GM23338 (cell line): Measurements from ENCODE around the gene DOCK3. TPM values are rescaled to one million over a fixed set of nuclear protein-coding genes. Genes with fewer than 3 reads are reported as not detected.

Experiments used
- ATAC-seq: fragments of 200-7000 bp; cut with Tn5 transposase; 3 replicates; pipeline ENCODE4 v1.9.1; 2020
- DNase-seq: peaks from one replicate; pipeline ENCODE4 v3.0.0-alpha.2; 2015; ENCODE audit warnings: low spot score
- H2AFZ ChIP-seq: fragments of 200-600 bp; sonication (generic); 2 replicates; pipeline ENCODE4 v1.8.0; 2016; ENCODE audit warnings: antibody characterized with exemption, mild to moderate bottlenecking, moderate library complexity
- H3F3A ChIP-seq: fragments of 200-600 bp; sonication (generic); replicated peaks from 2 replicates; pipeline ENCODE4 v1.8.0; 2017; ENCODE audit warnings: antibody characterized with exemption, mixed run types, low read depth
- H3K27ac ChIP-seq: fragments of 200-600 bp; sonication (generic); 2 replicates; pipeline ENCODE4 v1.6.1; 2016; ENCODE audit warnings: low read depth
- H3K27me3 ChIP-seq: fragments of 200-600 bp; sonication (generic); 2 replicates; pipeline ENCODE4 v1.8.0; 2016; ENCODE audit warnings: mild to moderate bottlenecking, mixed run types, moderate library complexity; ENCODE audit not compliant: insufficient read depth
- H3K36me3 ChIP-seq: fragments of 200-600 bp; sonication (generic); 2 replicates; pipeline ENCODE4 v1.8.0; 2016; ENCODE audit warnings: mild to moderate bottlenecking; ENCODE audit not compliant: insufficient read depth
- H3K4me1 ChIP-seq: fragments of 200-600 bp; sonication (generic); 2 replicates; pipeline ENCODE4 v1.8.0; 2016; ENCODE audit warnings: mild to moderate bottlenecking, moderate library complexity; ENCODE audit not compliant: insufficient read depth
- H3K4me2 ChIP-seq: fragments of 200-600 bp; sonication (generic); 2 replicates; pipeline ENCODE4 v1.7.1; 2017; ENCODE audit warnings: mixed run types
- H3K4me3 ChIP-seq: fragments of 200-600 bp; sonication (generic); 2 replicates; pipeline ENCODE4 v1.6.1; 2016; ENCODE audit warnings: mixed run types
- H3K79me2 ChIP-seq: fragments of 200-600 bp; sonication (generic); replicated peaks from 2 replicates; pipeline ENCODE4 v1.8.0; 2017; ENCODE audit warnings: mild to moderate bottlenecking; ENCODE audit not compliant: insufficient read depth
- H3K9me2 ChIP-seq: fragments of 200-600 bp; sonication (generic); 2 replicates; pipeline ENCODE4 v1.8.0; 2017; ENCODE audit not compliant: insufficient read depth
- H4K20me1 ChIP-seq: fragments of 200-600 bp; sonication (generic); replicated peaks from 2 replicates; pipeline ENCODE4 v1.8.0; 2017; ENCODE audit warnings: mild to moderate bottlenecking; ENCODE audit not compliant: insufficient read depth
- H3K27ac Mint-ChIP-seq: 2 replicates; pipeline ENCODE4 v1.8.0; 2020; ENCODE audit warnings: inconsistent platforms, mild to moderate bottlenecking, moderate library complexity, mixed read lengths
- H3K27me3 Mint-ChIP-seq: 3 replicates; pipeline ENCODE4 v1.8.0; 2022; ENCODE audit warnings: low read depth, mild to moderate bottlenecking, moderate library complexity, mixed read lengths, inconsistent platforms; ENCODE audit not compliant: insufficient read depth, poor library complexity
- H3K36me3 Mint-ChIP-seq: 3 replicates; pipeline ENCODE4 v1.8.0; 2021; ENCODE audit warnings: low read depth, mild to moderate bottlenecking, inconsistent platforms, moderate library complexity, mixed read lengths
- H3K4me1 Mint-ChIP-seq: 3 replicates; pipeline ENCODE4 v1.8.0; 2020; ENCODE audit warnings: mild to moderate bottlenecking, inconsistent platforms, mixed read lengths
- H3K4me3 Mint-ChIP-seq: 3 replicates; pipeline ENCODE4 v1.8.0; 2021; ENCODE audit warnings: moderate library complexity, mild to moderate bottlenecking, inconsistent platforms, mixed read lengths
- H3K9me3 Mint-ChIP-seq: 3 replicates; pipeline ENCODE4 v1.8.0; 2020; ENCODE audit warnings: moderate library complexity, mild to moderate bottlenecking, inconsistent platforms, mixed read lengths
- ETS1 ChIP-seq: IDR thresholded peaks from 2 replicates; pipeline ENCODE4 v1.6.1; 2016; ENCODE audit warnings: antibody characterized with exemption
- EZH2phosphoT487 ChIP-seq: fragments of 200-600 bp; sonication (generic); IDR thresholded peaks from one replicate; pipeline ENCODE4 v1.8.1; 2018; ENCODE audit warnings: antibody characterized with exemption; ENCODE audit not compliant: unreplicated experiment
- STAT1 ChIP-seq: IDR thresholded peaks from one replicate; pipeline ENCODE4 v1.6.1; 2016; ENCODE audit warnings: antibody characterized with exemption; ENCODE audit not compliant: unreplicated experiment
- ZNF114 ChIP-seq: fragments of 250-450 bp; sonication (Bioruptor Pico); IDR thresholded peaks from 2 replicates; pipeline ENCODE4 v1.5.0; 2020; ENCODE audit warnings: mild to moderate bottlenecking, moderate library complexity
- ZNF331 ChIP-seq: fragments of 250-450 bp; sonication (Bioruptor Pico); IDR thresholded peaks from 2 replicates; pipeline ENCODE4 v1.5.0; 2020; ENCODE audit warnings: low read depth, mild to moderate bottlenecking, moderate library complexity
- polyA plus RNA-seq: library from polyadenylated mRNA; unstranded; fragments of >200 nt; fragmentation: Nextera tagmentation; extraction: Ambion mirVana; gene quantifications from 2 replicates; pipeline ENCODE4 v1.2.1, GENCODE V29; 2016
- total RNA-seq: library from RNA; depleted of rRNA; stranded (reverse); fragments of >200 nt; shearing (Covaris generic); gene quantifications from 2 replicates; pipeline ENCODE4 v1.2.3, GENCODE V29; 2014
- TF ChIP-seq, protein P1 (sequence below): fragments of 250-450 bp; sonication (Bioruptor Pico); IDR thresholded peaks from 2 replicates; pipeline ENCODE4 v1.5.0; 2020; ENCODE audit warnings: mild to moderate bottlenecking, moderate library complexity
- TF ChIP-seq, protein P2 (sequence below): IDR thresholded peaks from one replicate; pipeline ENCODE4 v1.6.1; 2018; ENCODE audit warnings: antibody characterized with exemption; ENCODE audit not compliant: unreplicated experiment

DOCK3 gene
- total and polyA plus RNA-seq, 2 experiments from 2014 or later: 2.4 to 5.6 TPM

DNA sequence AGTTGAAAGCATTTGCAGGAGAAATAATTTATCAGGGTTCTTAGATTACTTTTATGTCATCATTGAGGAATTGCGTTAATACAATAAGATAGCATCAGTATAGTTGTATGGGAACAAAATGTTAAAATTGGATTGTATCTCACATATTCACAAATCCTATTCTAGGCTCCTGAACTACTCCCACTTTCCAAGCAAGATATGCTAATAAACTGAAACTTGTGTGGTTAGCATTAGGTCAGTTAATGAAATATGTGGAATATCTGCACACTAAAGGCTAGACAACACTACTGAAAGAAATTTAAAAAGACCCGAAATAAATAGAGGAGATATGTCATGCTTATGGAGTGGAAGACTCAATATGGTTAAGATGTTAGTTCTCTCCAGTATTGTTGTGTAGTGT, 272.7 kb downstream of the DOCK3 start (continued):
- TF ChIP-seq, protein P1, sequence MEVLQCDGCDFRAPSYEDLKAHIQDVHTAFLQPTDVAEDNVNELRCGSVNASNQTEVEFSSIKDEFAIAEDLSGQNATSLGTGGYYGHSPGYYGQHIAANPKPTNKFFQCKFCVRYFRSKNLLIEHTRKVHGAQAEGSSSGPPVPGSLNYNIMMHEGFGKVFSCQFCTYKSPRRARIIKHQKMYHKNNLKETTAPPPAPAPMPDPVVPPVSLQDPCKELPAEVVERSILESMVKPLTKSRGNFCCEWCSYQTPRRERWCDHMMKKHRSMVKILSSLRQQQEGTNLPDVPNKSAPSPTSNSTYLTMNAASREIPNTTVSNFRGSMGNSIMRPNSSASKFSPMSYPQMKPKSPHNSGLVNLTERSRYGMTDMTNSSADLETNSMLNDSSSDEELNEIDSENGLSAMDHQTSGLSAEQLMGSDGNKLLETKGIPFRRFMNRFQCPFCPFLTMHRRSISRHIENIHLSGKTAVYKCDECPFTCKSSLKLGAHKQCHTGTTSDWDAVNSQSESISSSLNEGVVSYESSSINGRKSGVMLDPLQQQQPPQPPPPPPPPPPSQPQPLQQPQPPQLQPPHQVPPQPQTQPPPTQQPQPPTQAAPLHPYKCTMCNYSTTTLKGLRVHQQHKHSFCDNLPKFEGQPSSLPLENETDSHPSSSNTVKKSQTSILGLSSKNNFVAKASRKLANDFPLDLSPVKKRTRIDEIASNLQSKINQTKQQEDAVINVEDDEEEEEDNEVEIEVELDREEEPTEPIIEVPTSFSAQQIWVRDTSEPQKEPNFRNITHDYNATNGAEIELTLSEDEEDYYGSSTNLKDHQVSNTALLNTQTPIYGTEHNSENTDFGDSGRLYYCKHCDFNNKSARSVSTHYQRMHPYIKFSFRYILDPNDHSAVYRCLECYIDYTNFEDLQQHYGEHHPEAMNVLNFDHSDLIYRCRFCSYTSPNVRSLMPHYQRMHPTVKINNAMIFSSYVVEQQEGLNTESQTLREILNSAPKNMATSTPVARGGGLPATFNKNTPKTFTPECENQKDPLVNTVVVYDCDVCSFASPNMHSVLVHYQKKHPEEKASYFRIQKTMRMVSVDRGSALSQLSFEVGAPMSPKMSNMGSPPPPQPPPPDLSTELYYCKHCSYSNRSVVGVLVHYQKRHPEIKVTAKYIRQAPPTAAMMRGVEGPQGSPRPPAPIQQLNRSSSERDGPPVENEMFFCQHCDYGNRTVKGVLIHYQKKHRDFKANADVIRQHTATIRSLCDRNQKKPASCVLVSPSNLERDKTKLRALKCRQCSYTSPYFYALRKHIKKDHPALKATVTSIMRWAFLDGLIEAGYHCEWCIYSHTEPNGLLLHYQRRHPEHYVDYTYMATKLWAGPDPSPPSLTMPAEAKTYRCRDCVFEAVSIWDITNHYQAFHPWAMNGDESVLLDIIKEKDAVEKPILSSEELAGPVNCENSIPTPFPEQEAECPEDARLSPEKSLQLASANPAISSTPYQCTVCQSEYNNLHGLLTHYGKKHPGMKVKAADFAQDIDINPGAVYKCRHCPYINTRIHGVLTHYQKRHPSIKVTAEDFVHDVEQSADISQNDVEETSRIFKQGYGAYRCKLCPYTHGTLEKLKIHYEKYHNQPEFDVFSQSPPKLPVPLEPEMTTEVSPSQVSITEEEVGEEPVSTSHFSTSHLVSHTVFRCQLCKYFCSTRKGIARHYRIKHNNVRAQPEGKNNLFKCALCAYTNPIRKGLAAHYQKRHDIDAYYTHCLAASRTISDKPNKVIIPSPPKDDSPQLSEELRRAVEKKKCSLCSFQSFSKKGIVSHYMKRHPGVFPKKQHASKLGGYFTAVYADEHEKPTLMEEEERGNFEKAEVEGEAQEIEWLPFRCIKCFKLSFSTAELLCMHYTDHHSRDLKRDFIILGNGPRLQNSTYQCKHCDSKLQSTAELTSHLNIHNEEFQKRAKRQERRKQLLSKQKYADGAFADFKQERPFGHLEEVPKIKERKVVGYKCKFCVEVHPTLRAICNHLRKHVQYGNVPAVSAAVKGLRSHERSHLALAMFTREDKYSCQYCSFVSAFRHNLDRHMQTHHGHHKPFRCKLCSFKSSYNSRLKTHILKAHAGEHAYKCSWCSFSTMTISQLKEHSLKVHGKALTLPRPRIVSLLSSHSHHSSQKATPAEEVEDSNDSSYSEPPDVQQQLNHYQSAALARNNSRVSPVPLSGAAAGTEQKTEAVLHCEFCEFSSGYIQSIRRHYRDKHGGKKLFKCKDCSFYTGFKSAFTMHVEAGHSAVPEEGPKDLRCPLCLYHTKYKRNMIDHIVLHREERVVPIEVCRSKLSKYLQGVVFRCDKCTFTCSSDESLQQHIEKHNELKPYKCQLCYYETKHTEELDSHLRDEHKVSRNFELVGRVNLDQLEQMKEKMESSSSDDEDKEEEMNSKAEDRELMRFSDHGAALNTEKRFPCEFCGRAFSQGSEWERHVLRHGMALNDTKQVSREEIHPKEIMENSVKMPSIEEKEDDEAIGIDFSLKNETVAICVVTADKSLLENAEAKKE (CRISPR knock-in tag): no peak
- no peak for TF ChIP-seq ZNF114

- no peak overlapping the region for H3K4me2 ChIP-seq
- H3F3A ChIP-seq: no peaks in the 10 kb centered on the region
- peaks cover 10% of the 10 kb centered on the region for H3K4me1 Mint-ChIP-seq
- H3K4me1 ChIP-seq: peaks cover 15% of the 10 kb centered on the region
- no peak overlapping the region for H3K4me3 Mint-ChIP-seq
- no peak overlapping the region for H3K4me3 ChIP-seq
- no peaks in the 10 kb centered on the region for H3K36me3 ChIP-seq
- no peaks in the 10 kb centered on the region for H4K20me1 ChIP-seq
- no peak for DNase-seq
- no peaks in the 10 kb centered on the region; the same call in 2 of the 3 replicates for H3K36me3 Mint-ChIP-seq
- H3K9me3 Mint-ChIP-seq: no peaks in the 10 kb centered on the region; the same call in 2 of the 3 replicates
- no peak overlapping the region for H3K27ac Mint-ChIP-seq
- H3K9me2 ChIP-seq: no peaks in the 10 kb centered on the region
- H3K79me2 ChIP-seq: no peaks in the 10 kb centered on the region
- H3K27me3 ChIP-seq: no peaks in the 10 kb centered on the region
- H3K27ac ChIP-seq: no peak overlapping the region
- H2AFZ ChIP-seq: no peak overlapping the region
- ATAC-seq: peak; percentile 29; the same call in 1 of the 3 replicates
- H3K27me3 Mint-ChIP-seq: no peaks in the 10 kb centered on the region
- TF ChIP-seq EZH2phosphoT487 (no peak), ZNF114 (no peak), ZNF331 (no peak), ETS1 (no peak), STAT1 (no peak)
- TF ChIP-seq, protein P2, sequence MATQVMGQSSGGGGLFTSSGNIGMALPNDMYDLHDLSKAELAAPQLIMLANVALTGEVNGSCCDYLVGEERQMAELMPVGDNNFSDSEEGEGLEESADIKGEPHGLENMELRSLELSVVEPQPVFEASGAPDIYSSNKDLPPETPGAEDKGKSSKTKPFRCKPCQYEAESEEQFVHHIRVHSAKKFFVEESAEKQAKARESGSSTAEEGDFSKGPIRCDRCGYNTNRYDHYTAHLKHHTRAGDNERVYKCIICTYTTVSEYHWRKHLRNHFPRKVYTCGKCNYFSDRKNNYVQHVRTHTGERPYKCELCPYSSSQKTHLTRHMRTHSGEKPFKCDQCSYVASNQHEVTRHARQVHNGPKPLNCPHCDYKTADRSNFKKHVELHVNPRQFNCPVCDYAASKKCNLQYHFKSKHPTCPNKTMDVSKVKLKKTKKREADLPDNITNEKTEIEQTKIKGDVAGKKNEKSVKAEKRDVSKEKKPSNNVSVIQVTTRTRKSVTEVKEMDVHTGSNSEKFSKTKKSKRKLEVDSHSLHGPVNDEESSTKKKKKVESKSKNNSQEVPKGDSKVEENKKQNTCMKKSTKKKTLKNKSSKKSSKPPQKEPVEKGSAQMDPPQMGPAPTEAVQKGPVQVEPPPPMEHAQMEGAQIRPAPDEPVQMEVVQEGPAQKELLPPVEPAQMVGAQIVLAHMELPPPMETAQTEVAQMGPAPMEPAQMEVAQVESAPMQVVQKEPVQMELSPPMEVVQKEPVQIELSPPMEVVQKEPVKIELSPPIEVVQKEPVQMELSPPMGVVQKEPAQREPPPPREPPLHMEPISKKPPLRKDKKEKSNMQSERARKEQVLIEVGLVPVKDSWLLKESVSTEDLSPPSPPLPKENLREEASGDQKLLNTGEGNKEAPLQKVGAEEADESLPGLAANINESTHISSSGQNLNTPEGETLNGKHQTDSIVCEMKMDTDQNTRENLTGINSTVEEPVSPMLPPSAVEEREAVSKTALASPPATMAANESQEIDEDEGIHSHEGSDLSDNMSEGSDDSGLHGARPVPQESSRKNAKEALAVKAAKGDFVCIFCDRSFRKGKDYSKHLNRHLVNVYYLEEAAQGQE: no peak
Measured at GRCh38 chr3:50950591-50950990, 275.9 kb downstream of the DOCK3 start.
